Panc1 (cell line): ENCODE measurements around the gene SLC35F4.

Experiments
- POLR2AphosphoS5 ChIP-seq: IDR thresholded peaks from 2 replicates; pipeline ENCODE4 v1.6.1; 2012; ENCODE audit warnings: mild to moderate bottlenecking, low read depth, low read length, moderate library complexity
- SIN3A ChIP-seq: IDR thresholded peaks from 2 replicates; pipeline ENCODE4 v1.6.1; 2012; ENCODE audit warnings: low read depth, mild to moderate bottlenecking, low read length, moderate library complexity, borderline replicate concordance; ENCODE audit not compliant: insufficient read depth
- TCF7L2 ChIP-seq: IDR thresholded peaks from 2 replicates; pipeline ENCODE4 v1.6.1; 2011; ENCODE audit warnings: mild to moderate bottlenecking, low read depth, low read length, inconsistent platforms
- TF ChIP-seq, protein P1 (sequence below): fragments of 450-650 bp; IDR thresholded peaks from 2 replicates; pipeline ENCODE4 v1.5.1; 2017; ENCODE audit warnings: mild to moderate bottlenecking
- TF ChIP-seq, protein P2 (sequence below), 2 experiments: IDR thresholded peaks; 2 replicates each; pipeline ENCODE4 v1.6.1; 2011 to 2012; ENCODE audit warnings: low read depth in 2 of 2, control low read depth in 1 of 2, low read length in 1 of 2, mild to moderate bottlenecking in 1 of 2, moderate library complexity in 1 of 2; ENCODE audit not compliant: insufficient read depth in 1 of 2

DNA sequence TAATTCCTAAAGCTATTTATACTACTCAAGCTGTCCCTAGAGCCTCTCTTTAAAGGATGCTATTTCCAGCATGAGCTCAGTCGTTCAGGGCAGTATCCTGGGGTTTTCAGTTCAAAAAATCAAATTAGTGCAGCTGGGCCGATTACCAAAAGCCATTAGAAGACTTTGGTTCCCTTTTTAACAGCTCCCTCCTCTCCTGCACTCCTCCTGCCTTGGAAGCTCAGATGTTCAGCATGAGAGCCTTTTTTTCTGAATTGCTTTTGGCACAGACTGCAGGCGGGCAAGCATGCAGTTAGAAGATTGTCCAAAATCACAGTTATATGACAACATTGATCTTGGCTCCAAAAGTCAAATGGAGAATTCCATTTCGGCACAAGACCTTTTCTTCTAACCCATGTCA lies 179.6 kb downstream of the SLC35F4 start:
- TF ChIP-seq POLR2AphosphoS5 (no peak), TCF7L2 (no peak), SIN3A (no peak)
- TF ChIP-seq, protein P1, sequence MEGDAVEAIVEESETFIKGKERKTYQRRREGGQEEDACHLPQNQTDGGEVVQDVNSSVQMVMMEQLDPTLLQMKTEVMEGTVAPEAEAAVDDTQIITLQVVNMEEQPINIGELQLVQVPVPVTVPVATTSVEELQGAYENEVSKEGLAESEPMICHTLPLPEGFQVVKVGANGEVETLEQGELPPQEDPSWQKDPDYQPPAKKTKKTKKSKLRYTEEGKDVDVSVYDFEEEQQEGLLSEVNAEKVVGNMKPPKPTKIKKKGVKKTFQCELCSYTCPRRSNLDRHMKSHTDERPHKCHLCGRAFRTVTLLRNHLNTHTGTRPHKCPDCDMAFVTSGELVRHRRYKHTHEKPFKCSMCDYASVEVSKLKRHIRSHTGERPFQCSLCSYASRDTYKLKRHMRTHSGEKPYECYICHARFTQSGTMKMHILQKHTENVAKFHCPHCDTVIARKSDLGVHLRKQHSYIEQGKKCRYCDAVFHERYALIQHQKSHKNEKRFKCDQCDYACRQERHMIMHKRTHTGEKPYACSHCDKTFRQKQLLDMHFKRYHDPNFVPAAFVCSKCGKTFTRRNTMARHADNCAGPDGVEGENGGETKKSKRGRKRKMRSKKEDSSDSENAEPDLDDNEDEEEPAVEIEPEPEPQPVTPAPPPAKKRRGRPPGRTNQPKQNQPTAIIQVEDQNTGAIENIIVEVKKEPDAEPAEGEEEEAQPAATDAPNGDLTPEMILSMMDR = no peak
- TF ChIP-seq, protein P2, sequence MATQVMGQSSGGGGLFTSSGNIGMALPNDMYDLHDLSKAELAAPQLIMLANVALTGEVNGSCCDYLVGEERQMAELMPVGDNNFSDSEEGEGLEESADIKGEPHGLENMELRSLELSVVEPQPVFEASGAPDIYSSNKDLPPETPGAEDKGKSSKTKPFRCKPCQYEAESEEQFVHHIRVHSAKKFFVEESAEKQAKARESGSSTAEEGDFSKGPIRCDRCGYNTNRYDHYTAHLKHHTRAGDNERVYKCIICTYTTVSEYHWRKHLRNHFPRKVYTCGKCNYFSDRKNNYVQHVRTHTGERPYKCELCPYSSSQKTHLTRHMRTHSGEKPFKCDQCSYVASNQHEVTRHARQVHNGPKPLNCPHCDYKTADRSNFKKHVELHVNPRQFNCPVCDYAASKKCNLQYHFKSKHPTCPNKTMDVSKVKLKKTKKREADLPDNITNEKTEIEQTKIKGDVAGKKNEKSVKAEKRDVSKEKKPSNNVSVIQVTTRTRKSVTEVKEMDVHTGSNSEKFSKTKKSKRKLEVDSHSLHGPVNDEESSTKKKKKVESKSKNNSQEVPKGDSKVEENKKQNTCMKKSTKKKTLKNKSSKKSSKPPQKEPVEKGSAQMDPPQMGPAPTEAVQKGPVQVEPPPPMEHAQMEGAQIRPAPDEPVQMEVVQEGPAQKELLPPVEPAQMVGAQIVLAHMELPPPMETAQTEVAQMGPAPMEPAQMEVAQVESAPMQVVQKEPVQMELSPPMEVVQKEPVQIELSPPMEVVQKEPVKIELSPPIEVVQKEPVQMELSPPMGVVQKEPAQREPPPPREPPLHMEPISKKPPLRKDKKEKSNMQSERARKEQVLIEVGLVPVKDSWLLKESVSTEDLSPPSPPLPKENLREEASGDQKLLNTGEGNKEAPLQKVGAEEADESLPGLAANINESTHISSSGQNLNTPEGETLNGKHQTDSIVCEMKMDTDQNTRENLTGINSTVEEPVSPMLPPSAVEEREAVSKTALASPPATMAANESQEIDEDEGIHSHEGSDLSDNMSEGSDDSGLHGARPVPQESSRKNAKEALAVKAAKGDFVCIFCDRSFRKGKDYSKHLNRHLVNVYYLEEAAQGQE (IDR thresholded peaks at IDR 0.05; ENCODE audit: insufficient read depth in 1 of 2, low read depth in 2 of 2, low read length in 1 of 2) = no peak
